Stimulated activated CD8-positive, alpha-beta memory T cell treated with anti-CD3 and anti-CD28 coated beads, Interleukin-4, amount 100 ng/mL, for 1 hour (primary cell): ENCODE measurements around the gene ZNF385A.
"Not testable (repeated sequence)": the region's sequence is repeated elsewhere in the genome, so short reads cannot be mapped to it uniquely, and the experiment has no call there.

Source experiments
- DNase-seq, 2 donors: peaks; one replicate each; pipeline ENCODE4 v3.0.0-alpha.2; 2020; ENCODE audit warnings: low read depth in 2 of 2, low spot score in 1 of 2

The ZNF385A gene

GRCh38 chr12:54357506-54358190 lies 26.9 kb downstream of the ZNF385A start:
- no peak for DNase-seq

- no peak for DNase-seq
These were observed 27.6 kb downstream of the ZNF385A start for GRCh38 chr12:54356951-54357356.

- DNase-seq: no peak
These were observed 28.3 kb downstream of the ZNF385A start for GRCh38 chr12:54356228-54356627.

DNA sequence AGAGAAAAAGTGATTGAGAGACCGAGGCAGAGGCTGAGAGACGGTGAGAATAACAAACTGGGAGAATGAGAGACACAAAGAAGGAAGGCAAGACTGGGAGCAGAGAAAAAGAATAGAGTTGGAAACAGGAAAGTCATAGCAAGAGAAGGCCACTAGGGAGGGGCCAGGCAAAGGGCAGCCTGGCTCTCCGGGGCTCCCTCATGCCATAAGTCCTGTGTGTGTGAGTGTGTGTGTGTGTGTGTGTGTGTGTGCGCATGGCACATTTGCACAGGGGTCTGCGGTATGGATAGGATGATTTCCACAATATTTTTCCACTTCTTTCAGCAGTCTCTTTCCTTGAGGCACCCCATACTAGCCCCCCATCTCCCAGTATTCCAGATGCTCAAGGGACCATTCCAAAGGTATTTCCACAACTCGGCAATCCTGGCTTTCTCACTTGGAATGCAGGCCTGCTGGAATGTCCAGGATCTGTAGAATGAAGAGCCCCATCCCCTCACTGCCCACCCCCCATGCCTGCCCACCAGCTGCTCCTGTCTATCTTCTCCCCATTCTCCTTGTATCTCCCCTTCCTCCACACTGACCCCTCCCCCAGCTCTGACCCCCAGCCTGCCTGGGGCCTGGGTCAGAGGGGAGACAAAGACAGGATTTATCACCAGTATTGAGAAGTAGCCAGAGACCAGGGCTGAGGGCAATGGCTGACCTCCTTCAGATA lies 29.3 kb downstream of the ZNF385A start:
- DNase-seq: no peak

- not testable (repeated sequence) for DNase-seq
These were observed 30.3 kb downstream of the ZNF385A start for GRCh38 chr12:54354271-54354670.

DNA sequence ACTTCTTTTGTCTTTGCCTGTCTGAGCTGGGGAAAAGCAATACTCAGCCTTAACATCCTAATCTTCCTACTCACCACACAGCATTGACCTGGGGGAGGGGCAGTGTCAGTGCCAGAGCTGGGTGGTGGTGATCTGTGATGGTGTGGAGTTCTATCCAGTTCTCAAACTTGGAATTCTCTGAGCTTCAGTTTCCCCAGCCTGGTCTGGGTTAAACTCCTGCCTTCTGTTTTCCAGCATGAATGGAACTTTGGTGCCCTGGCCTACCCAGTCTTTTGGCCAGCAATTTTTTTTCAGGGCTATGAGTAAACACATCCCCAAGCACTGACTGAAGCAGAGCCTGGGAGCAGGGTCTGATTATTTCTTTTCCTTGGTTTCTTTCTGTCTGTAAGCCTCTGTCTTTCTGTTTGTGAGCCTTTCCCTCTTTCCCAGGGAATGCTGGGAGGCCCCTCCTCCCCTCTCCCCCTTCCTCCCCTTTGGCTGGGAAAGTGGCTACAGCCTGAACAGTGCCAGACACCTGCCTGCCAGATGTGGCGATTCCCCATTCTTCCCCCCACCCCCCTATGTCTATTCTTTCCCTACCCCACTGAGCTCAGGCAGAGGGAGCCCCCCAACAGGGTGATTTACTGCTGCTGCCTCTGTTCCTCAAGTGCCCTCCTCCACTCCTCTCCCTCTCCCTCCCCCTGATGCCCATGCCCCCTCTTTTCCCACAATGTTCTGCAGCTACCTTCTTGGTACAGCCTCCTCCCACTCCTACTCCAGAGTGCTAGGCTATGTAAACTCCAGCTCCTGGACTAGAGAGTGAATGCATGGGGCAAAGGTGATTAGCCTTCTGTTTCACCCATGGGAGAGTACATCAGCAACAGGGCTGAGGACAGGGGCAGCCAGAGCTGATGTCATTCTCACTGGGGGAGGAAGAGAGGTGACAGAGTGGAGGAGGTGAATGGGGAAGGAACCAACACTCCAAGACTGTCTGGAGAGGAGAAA lies 31.4 kb downstream of the ZNF385A start:
- no peak for DNase-seq

DNA sequence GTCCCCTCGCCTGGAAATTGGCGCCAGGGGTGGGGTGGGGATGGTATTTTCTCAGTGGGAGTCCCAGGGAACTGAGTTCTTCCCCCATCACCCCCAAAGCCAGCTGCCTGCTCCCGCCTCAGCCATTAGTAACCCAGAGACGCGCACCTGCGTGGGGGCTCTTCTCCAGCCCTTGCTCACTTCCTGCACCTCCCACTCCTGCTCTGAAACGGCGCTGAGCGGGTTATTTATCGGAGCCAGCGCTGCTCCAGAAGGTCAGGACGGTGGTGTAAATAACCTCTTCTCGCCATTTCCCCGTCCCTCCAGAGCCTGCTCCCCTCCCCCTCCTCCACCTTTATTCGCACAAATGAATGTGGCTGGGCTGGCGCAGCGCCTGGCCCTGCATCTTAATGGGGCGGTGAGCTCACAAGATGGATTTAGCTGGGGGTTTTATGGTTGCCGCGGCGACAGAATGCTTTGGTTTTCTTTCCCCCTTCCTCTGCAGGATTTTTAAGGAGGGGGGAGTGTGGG lies 32.5 kb downstream of the ZNF385A start:
- DNase-seq: no peak

GRCh38 chr12:54351341-54351740 lies 33.2 kb downstream of the ZNF385A start:
- no peak for DNase-seq

DNA sequence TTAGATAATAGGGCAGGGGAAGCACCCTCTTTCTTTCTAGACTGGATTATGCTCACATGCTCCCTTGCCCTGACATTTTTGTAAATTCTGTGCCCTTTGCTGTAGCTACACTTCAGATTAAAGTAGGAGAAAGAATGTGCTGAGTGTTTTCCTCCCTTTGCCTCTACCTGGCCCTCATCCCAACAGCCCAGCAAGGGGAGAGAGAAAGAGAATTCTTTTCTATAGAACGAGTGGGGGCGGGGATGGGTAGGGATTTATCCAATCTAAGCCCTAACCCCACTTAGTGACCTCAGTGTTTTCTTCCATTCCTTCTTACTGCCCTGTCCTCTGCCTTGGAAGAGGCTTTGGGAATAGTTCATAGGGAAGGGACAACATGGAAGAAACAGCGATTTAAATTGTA lies 33.8 kb downstream of the ZNF385A start:
- no peak for DNase-seq

- DNase-seq: no peak
These were observed 34.9 kb downstream of the ZNF385A start for GRCh38 chr12:54349679-54350078.

DNA sequence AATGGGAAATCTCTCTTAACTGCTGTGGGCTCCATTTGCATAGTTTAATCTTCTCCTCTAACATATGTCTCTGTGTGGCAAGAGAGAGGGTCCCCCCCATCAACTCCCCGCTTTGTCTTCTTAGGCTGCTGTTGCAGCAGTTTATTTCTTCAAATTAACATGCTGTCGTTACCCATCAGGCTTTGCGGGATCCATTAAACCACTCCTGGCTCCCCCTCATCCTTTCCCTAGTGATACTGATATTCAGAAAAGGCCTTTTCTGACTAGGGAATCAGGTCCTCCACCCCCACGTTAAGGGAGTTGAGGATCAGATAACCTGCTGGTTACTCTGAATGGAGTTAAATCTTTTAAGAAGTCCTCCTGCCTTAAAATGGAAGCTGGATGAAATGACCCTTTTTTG lies 35.5 kb downstream of the ZNF385A start:
- no peak for DNase-seq

DNA sequence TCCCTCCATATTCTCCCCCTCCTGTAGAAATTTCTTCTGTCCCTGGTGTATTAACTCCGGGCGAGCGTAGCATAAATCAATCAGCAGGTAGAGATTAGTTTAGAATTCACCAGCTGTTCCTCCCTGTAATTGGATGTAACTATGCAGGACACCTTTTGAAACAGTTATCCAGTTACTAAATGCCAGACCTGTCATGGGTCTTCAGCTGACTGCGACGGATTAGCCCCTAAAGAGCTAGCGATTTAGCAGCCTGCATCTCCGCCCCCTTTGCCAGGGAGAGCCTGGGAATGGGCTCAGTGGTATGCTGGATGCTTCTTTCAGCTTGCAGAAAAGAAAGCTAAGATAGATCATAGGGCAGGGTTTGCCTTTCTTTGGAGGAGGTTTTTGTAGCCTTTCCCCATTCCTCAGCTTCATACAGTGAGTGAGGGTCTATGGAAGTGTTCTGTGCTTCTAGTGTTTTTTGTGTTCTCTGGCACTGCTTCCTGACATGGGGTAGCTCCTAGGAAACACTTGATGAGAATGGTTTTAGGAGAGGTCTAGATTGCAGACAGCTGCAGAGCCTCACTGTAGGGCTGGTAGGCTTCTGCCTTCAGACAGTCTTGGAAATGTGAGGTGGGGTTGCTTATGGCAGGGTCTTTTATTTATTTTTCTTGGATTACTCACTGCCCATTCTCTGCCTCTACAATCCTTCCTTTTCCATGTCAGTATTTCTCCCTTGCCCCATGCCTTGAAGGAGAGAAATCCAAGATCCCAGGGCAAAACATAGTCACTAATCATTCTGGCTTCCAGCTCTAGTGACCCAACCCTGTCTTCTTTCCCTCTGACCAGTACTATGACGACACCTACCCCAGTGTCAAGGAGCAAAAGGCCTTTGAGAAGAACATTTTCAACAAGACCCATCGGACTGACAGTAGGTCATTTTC lies 42.9 kb downstream of the ZNF385A start:
- DNase-seq: no peak

DNA sequence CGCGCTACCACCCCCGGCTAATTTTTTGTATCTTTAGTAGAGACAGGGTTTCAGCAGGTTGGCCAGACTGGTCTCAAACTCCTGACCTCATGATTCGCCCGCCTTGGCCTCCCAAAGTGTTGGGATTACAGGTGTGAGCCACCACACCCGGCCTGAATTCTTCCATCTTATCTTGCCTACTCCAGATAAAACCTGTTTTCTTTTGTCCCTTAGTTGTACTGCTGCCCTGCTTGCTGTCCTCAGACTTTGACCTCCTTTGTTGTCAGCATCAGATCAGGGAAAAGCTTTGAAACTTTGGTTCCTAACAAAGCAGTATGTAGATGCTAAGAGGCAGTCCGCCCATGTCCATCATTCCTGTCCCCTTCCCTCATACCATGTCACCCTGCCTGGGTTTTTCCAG lies 43.7 kb downstream of the ZNF385A start:
- no peak for DNase-seq

DNA sequence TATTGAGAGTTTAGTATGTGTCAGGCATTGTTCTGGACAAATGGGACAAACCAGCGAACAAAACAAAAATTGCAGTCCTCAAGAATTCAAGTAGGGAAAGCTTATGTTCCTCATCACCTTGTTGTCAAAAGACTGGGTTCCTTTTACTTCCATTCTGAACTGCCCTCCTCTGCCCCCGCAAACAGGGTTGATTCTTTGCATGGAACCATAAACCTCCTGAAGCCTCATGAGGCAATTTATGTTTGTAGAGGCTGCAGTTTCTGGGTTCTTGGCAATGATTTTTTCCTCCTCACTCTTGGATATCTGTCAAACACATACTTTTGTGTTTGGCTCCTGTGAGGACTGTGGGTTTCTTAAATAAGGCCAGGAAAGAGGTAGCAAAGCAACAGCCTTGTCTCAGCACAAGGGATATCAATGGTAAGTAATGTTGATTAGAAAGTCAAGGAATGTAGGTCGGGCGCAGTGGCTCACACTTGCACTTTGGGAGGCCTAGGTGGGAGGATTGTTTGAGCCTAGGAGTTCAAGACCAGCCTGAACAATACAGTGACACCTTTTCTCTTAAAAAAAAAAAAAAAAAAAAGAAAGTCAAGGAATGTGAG lies 45.7 kb downstream of the ZNF385A start:
- no peak for DNase-seq

- DNase-seq: no peak
These were observed 46.5 kb downstream of the ZNF385A start for GRCh38 chr12:54337854-54338650.

GRCh38 chr12:54337280-54337842 lies 47.2 kb downstream of the ZNF385A start:
- DNase-seq: no peak

DNA sequence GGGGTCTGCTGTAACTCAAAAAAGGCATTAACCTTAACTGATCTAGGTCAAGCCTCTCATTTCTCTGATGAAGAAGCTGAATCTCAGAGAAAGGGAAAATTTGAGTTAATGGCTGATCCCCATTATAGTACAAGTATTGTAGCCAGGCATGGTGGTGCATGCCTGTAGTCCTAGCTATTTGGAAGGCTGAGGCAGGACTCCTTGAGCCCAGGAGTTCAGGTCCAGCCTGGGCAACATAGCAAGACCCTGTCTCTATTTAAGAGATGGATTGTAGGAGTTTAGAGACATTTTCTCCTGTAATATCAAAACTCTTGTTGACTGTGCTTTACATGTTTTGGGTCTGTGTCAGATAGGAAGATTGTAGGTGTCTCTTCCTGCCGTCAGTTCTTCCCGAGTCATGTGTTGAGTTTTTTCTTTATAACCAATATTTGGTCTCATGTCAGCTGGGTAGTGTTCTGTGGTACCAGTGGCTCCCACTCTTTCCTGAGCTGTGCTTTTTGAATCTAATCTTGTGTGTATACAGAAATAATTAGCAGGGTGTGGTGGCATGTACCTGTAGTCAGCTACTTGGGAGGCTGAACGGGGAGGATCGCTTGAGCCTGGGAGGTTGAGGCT lies 51.0 kb downstream of the ZNF385A start:
- DNase-seq: no peak

GRCh38 chr12:54331461-54331860 lies 53.1 kb downstream of the ZNF385A start:
- no peak for DNase-seq
